H1 (cell line): ENCODE results near the gene C2CD4A. TPM values are rescaled to one million over a fixed set of nuclear protein-coding genes. Genes with fewer than 3 reads are reported as not detected.

ENCODE experiments used
- CTCF ChIA-PET: fragments of 300-600 bp; sonication (Branson Sonifier 250); formaldehyde crosslinking; loops from one replicate; lab custom pipeline; 2021; ENCODE audit not compliant: partially characterized antibody; lab: Charles Lee
- POLR2A ChIA-PET: fragments of 300-600 bp; sonication (Branson Sonifier 250); formaldehyde crosslinking; loops from one replicate; lab custom pipeline; 2021; ENCODE audit warnings: inconsistent platforms; ENCODE audit not compliant: partially characterized antibody; lab: Charles Lee
- DNase-seq, 2 experiments: peaks; one replicate each; pipeline versions ENCODE4 v3.0.0 to v3.0.0-alpha.2; 2010 to 2022; ENCODE audit warnings: low spot score in 2 of 2, low read depth in 1 of 2, mixed read lengths in 1 of 2
- FAIRE-seq: peaks from 2 replicates; lab custom pipeline; 2011; peaks lifted over from hg19 to GRCh38; lab: Jason Lieb, UNC
- H2AFZ ChIP-seq: 2 replicates; pipeline ENCODE4 v1.8.1; 2012; ENCODE audit warnings: low read length, inconsistent platforms
- H2AK5ac ChIP-seq: 2 replicates; pipeline ENCODE4 v1.6.1; 2013; ENCODE audit warnings: low read depth, low read length
- H2BK120ac ChIP-seq: replicated peaks from 2 replicates; pipeline ENCODE3; 2013; ENCODE audit warnings: low read depth, low read length, inconsistent platforms
- H2BK12ac ChIP-seq: 2 replicates; pipeline ENCODE4 v1.6.1; 2013; ENCODE audit warnings: low read depth, low read length
- H2BK15ac ChIP-seq: 2 replicates; pipeline ENCODE4 v1.6.1; 2013; ENCODE audit warnings: low read length
- H2BK20ac ChIP-seq: 2 replicates; pipeline ENCODE4 v1.6.1; 2013; ENCODE audit warnings: low read length
- H2BK5ac ChIP-seq: 2 replicates; pipeline ENCODE4 v1.6.1; 2013; ENCODE audit warnings: low read depth, low read length
- H3K14ac ChIP-seq: 2 replicates; pipeline ENCODE4 v1.6.1; 2013; ENCODE audit warnings: inconsistent platforms; ENCODE audit not compliant: insufficient read length
- H3K18ac ChIP-seq: 2 replicates; pipeline ENCODE4 v1.6.1; 2013; ENCODE audit warnings: low read length; ENCODE audit errors: extremely low read depth
- H3K23ac ChIP-seq: 2 replicates; pipeline ENCODE4 v1.6.1; 2013; ENCODE audit warnings: inconsistent platforms; ENCODE audit not compliant: insufficient read length
- H3K23me2 ChIP-seq: 2 replicates; pipeline ENCODE4 v1.6.1; 2013; ENCODE audit warnings: low read depth, low read length
- H3K27ac ChIP-seq: 2 replicates; pipeline ENCODE4 v1.6.1; 2011; ENCODE audit warnings: low read depth, low read length, inconsistent platforms
- H3K27me3 ChIP-seq, 4 experiments: replicated peaks in 1 of 4; 1 replicate in 1 of 4; 2 replicates in 3 of 4; pipeline versions ENCODE4 v1.6.1 to v1.8.1; 2011 to 2013; ENCODE audit warnings: low read length in 3 of 4, mild to moderate bottlenecking in 3 of 4, inconsistent platforms in 2 of 4, mixed read lengths in 2 of 4, moderate library complexity in 1 of 4; ENCODE audit not compliant: control insufficient read depth in 3 of 4, insufficient read depth in 3 of 4; ENCODE audit errors: extremely low read depth in 1 of 4
- H3K36me3 ChIP-seq, 4 experiments: 2 replicates each; pipeline versions ENCODE4 v1.6.1 to v1.8.1; 2011 to 2013; ENCODE audit warnings: mild to moderate bottlenecking in 4 of 4, low read length in 3 of 4, moderate library complexity in 2 of 4, control low read depth in 1 of 4, inconsistent platforms in 1 of 4; ENCODE audit not compliant: insufficient read depth in 4 of 4, control insufficient read depth in 2 of 4
- H3K4ac ChIP-seq: replicated peaks from 2 replicates; pipeline ENCODE3; 2013; ENCODE audit warnings: low read length, low read depth, mixed read lengths, inconsistent platforms; ENCODE audit not compliant: insufficient read length
- H3K4me1 ChIP-seq, 4 experiments: replicated peaks in 1 of 4; 1 replicate in 1 of 4; 2 replicates in 3 of 4; pipeline versions ENCODE4 v1.6.1 to v1.8.1; 2011 to 2013; ENCODE audit warnings: low read length in 3 of 4, inconsistent platforms in 2 of 4, mixed read lengths in 1 of 4; ENCODE audit not compliant: insufficient read depth in 4 of 4, control insufficient read depth in 3 of 4
- H3K4me2 ChIP-seq, 2 experiments: 2 replicates each; pipeline versions ENCODE4 v1.6.1 to v1.8.1; 2011 to 2013; ENCODE audit warnings: low read depth in 2 of 2, low read length in 2 of 2, control low read depth in 1 of 2, inconsistent platforms in 1 of 2, mild to moderate bottlenecking in 1 of 2; ENCODE audit not compliant: insufficient read depth in 1 of 2
- H3K4me3 ChIP-seq, 4 experiments: fragments of 200-600, 300-600 bp in 1 of 4; sonication (generic), shearing (Covaris generic), sonication (Bioruptor Twin) in 1 of 4; 2 replicates each; pipeline versions ENCODE4 v1.5.1 to v1.8.1; 2011 to 2016; ENCODE audit warnings: low read length in 4 of 4, low read depth in 3 of 4, control low read depth in 2 of 4, inconsistent platforms in 2 of 4, mild to moderate bottlenecking in 2 of 4, mixed read lengths in 1 of 4, moderate library complexity in 1 of 4; ENCODE audit not compliant: insufficient read depth in 2 of 4; ENCODE audit errors: extremely low read depth in 1 of 4
- H3K56ac ChIP-seq: replicated peaks from 2 replicates; pipeline ENCODE3; 2013; ENCODE audit warnings: low read depth, mild to moderate bottlenecking, mixed read lengths, low read length, inconsistent platforms; ENCODE audit not compliant: insufficient read length
- H3K79me1 ChIP-seq: 2 replicates; pipeline ENCODE4 v1.6.1; 2013; ENCODE audit warnings: low read depth, low read length, control low read depth
- H3K79me2 ChIP-seq, 2 experiments: 2 replicates each; pipeline versions ENCODE4 v1.6.1 to v1.8.1; 2012 to 2013; ENCODE audit warnings: low read length in 2 of 2, mild to moderate bottlenecking in 2 of 2, inconsistent platforms in 1 of 2; ENCODE audit not compliant: insufficient read depth in 2 of 2, control insufficient read depth in 1 of 2
- H3K9ac ChIP-seq, 4 experiments: replicated peaks in 1 of 4; 1 replicate in 1 of 4; 2 replicates in 3 of 4; pipeline versions ENCODE4 v1.6.1 to v1.8.1; 2011 to 2013; ENCODE audit warnings: low read depth in 3 of 4, low read length in 3 of 4, control low read depth in 2 of 4, mild to moderate bottlenecking in 2 of 4, moderate library complexity in 2 of 4, inconsistent platforms in 1 of 4; ENCODE audit errors: extremely low read depth in 1 of 4
- H3K9me3 ChIP-seq, 2 experiments: 2 replicates each; pipeline versions ENCODE4 v1.6.1 to v1.8.1; 2012 to 2013; ENCODE audit warnings: mild to moderate bottlenecking in 2 of 2, moderate library complexity in 2 of 2, control low read depth in 1 of 2, inconsistent platforms in 1 of 2, low read depth in 1 of 2, low read length in 1 of 2, mixed read lengths in 1 of 2; ENCODE audit not compliant: insufficient read depth in 2 of 2
- H4K20me1 ChIP-seq, 2 experiments: replicated peaks in 1 of 2; 2 replicates each; pipeline versions ENCODE3 to v1.8.1; 2011 to 2013; ENCODE audit warnings: inconsistent platforms in 2 of 2, low read length in 2 of 2, mild to moderate bottlenecking in 1 of 2; ENCODE audit not compliant: insufficient read depth in 2 of 2, control insufficient read depth in 1 of 2
- H4K5ac ChIP-seq: 2 replicates; pipeline ENCODE4 v1.6.1; 2013; ENCODE audit warnings: low read length, low read depth, mixed read lengths, inconsistent platforms; ENCODE audit not compliant: insufficient read length
- H4K8ac ChIP-seq: 2 replicates; pipeline ENCODE4 v1.8.0; 2013; ENCODE audit warnings: mild to moderate bottlenecking, moderate library complexity, low read length, inconsistent platforms; ENCODE audit not compliant: insufficient read depth; ENCODE audit errors: extremely low read depth
- H4K91ac ChIP-seq: replicated peaks from 2 replicates; pipeline ENCODE3; 2013; ENCODE audit warnings: low read length, mixed read lengths, inconsistent platforms; ENCODE audit not compliant: insufficient read length
- CBX5 ChIP-seq: fragments of 300-800, 300-1000 bp; sonication (generic); IDR thresholded peaks from 2 replicates; pipeline ENCODE4 v1.7.1; 2016; ENCODE audit warnings: antibody characterized with exemption, low read length, low read depth
- CHD1 ChIP-seq: IDR thresholded peaks from 2 replicates; pipeline ENCODE4 v1.6.1; 2012; ENCODE audit warnings: low read depth, low read length, improper control_type of control experiment
- E2F6 ChIP-seq: IDR thresholded peaks from 2 replicates; pipeline ENCODE4 v1.6.1; 2012; ENCODE audit warnings: inconsistent platforms
- JUN ChIP-seq: IDR thresholded peaks from 2 replicates; pipeline ENCODE4 v1.6.1; 2011; ENCODE audit warnings: low read depth, mild to moderate bottlenecking, improper control_type of control experiment, low read length
- KDM4A ChIP-seq: IDR thresholded peaks from one replicate; pipeline ENCODE4 v1.7.1; 2012; ENCODE audit warnings: low read depth, mild to moderate bottlenecking, moderate library complexity, low read length, inconsistent platforms; ENCODE audit not compliant: severe bottlenecking
- KDM5A ChIP-seq: fragments of 200-600 bp; IDR thresholded peaks from 2 replicates; pipeline ENCODE4 v1.7.1; 2012; ENCODE audit warnings: mild to moderate bottlenecking, low read length, inconsistent platforms, mixed read lengths
- MAFK ChIP-seq: IDR thresholded peaks from 2 replicates; pipeline ENCODE4 v1.6.1; 2012; ENCODE audit warnings: low read depth, mild to moderate bottlenecking, improper control_type of control experiment, low read length
- RBBP5 ChIP-seq: IDR thresholded peaks from 2 replicates; pipeline ENCODE4 v1.7.1; 2012; ENCODE audit warnings: low read depth, mild to moderate bottlenecking, inconsistent platforms, low read length, moderate library complexity, borderline replicate concordance
- RNF2 ChIP-seq: fragments of 200-900, 300-1000 bp; sonication (generic); IDR thresholded peaks from 2 replicates; pipeline ENCODE4 v1.7.1; 2016; ENCODE audit warnings: borderline replicate concordance, low read depth, mild to moderate bottlenecking, antibody characterized with exemption, low read length; ENCODE audit not compliant: poor library complexity, severe bottlenecking; ENCODE audit errors: missing control alignments
- SRF ChIP-seq: IDR thresholded peaks from 2 replicates; pipeline ENCODE4 v1.6.1; 2011; ENCODE audit warnings: mild to moderate bottlenecking, low read depth, low read length, moderate library complexity
- TAF7 ChIP-seq: optimal IDR thresholded peaks from 2 replicates; pipeline ENCODE3; 2011; ENCODE audit warnings: low read depth, mild to moderate bottlenecking, inconsistent platforms, low read length, moderate library complexity, borderline replicate concordance
- WGBS, 2 experiments: shearing (Covaris generic) in 1 of 2; methylation state at CpG; one replicate each; pipeline versions ENCODE4 v1.1.6 to v1.1.7; 2013 to 2015; ENCODE audit warnings: low lambda C conversion rate in 2 of 2, mixed read lengths in 2 of 2, inconsistent platforms in 1 of 2, low coverage in 1 of 2, missing lambda C conversion rate in 1 of 2; ENCODE audit not compliant: insufficient replicate concordance in 2 of 2, insufficient coverage in 1 of 2, insufficient read length in 1 of 2; ENCODE audit errors: extremely low coverage in 1 of 2, missing lambda C conversion rate in 1 of 2; 5-methylcytosine and 5-hydroxymethylcytosine counted together
- polyA plus RNA-seq, 7 experiments: library from polyadenylated mRNA; depleted of rRNA in 3 of 7; stranded (reverse) in 5 of 7; unstranded in 2 of 7; fragments of >200 nt in 5 of 7; fragments of 200-250 nt in 2 of 7; gene quantifications; 1 replicate in 5 of 7; 2 replicates in 1 of 7; 4 replicates in 1 of 7; pipeline versions ENCODE4 v1.2.1 to v1.2.3, GENCODE V29; 2011 to 2013; ENCODE audit warnings: missing spikeins in 2 of 7, mixed read lengths in 2 of 7
- total RNA-seq: library from RNA; stranded (reverse); fragmentation: NEBNext Ultra II Directional; extraction: Animal tissue kit (Norgen Biotek cat#: 25700); gene quantifications from 2 replicates; pipeline ENCODE4 v1.2.1, GENCODE V29; 2021
- TF ChIP-seq, protein P1 (sequence below): IDR thresholded peaks from 2 replicates; pipeline ENCODE4 v1.6.1; 2012; ENCODE audit warnings: inconsistent platforms

C2CD4A gene
- total and polyA plus RNA-seq, 2 of the 8 experiments (the other 6 are each of a cell fraction or from before 2014, with no cell fraction given) = not detected

DNA sequence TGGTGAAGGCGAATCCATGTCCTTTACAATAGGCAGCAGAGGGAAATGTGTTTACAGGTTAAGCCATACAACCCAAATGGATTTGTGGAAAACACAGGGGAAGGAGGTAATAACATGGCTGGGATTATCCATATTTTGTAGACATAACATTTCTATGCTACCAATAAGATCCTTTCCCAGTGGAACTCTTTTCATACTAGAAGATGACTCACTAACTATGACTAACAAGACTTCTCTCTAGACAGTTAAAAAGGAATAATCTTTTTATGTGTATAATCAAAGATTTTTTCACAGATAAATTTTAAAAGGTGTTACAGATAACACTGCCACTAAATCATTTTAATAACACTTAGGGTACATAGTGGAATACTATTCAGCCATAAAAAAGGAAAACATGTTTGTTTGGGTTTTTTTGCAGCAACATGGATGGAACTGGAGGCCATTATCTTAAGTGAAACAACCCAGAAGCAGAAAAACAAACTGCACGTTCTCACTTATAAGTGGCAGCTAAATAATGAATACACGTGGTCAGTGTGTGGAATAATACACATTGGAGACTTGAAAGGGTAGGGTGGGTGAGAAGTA, 46.1 kb upstream of the C2CD4A start:
- Histone ChIP-seq H3K56ac (no peak overlapping the region), H3K23ac (no peak overlapping the region), H2BK120ac (no peak overlapping the region), H3K27me3 (no peaks in the 10 kb centered on the region), H2BK20ac (no peak overlapping the region), H3K27ac (no peak overlapping the region), H3K4me3 (no peak overlapping the region), H3K79me1 (no peaks in the 10 kb centered on the region), H3K18ac (no peak overlapping the region), H3K36me3 (peaks cover 0 to 2% (median 0%) of the 10 kb centered on the region in 4 experiments; a peak in 1 of 8 replicates), H3K4ac (no peak overlapping the region), H4K5ac (no peak overlapping the region), H2BK15ac (no peak overlapping the region), H2BK12ac (no peak overlapping the region), H4K91ac (no peak overlapping the region), H3K4me1 (no peaks in the 10 kb centered on the region), H2AK5ac (no peak overlapping the region), H3K79me2 (no peaks in the 10 kb centered on the region), H2AFZ (no peak overlapping the region), H2BK5ac (no peak overlapping the region), H4K20me1 (no peaks in the 10 kb centered on the region), H4K8ac (no peak overlapping the region), H3K4me2 (no peak overlapping the region), H3K14ac (no peak overlapping the region), H3K23me2 (no peaks in the 10 kb centered on the region), H3K9me3 (no peaks in the 10 kb centered on the region), H3K9ac (no peak overlapping the region)
- DNase-seq (no peak), FAIRE-seq (no peak)
- 88 to 100% methylated on average over 1 to 3 of the region's 3 CpGs for WGBS, 2 experiments
- CTCF ChIA-PET = interaction anchor here (0.7 to 1.1 kb wide), 3 partner anchors 9 to 216 kb away, joined by 3 read pairs; no protein-coding TSS in a partner anchor
- TF ChIP-seq TAF7 (no peak), RBBP5 (no peak), E2F6 (no peak), CHD1 (no peak), SRF (no peak), KDM5A (no peak), CBX5 (no peak), JUN (no peak), RNF2 (no peak), KDM4A (no peak), MAFK (no peak)
- TF ChIP-seq, protein P1, sequence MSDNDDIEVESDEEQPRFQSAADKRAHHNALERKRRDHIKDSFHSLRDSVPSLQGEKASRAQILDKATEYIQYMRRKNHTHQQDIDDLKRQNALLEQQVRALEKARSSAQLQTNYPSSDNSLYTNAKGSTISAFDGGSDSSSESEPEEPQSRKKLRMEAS = no peak
- POLR2A ChIA-PET = no interaction called here
